Stimulated activated CD8-positive, alpha-beta memory T cell treated with anti-CD3 and anti-CD28 coated beads, Interleukin-7, amount 100 ng/mL, for 4 hours (primary cell): ENCODE measurements around the gene GSTM2.
A peak's percentile ranks its signal among the peaks of the same experiment; 100 is the strongest.
"Not testable (repeated sequence)": the region's sequence is repeated elsewhere in the genome, so short reads cannot be mapped to it uniquely, and the experiment has no call there.

Experiments
- DNase-seq, 2 donors: peaks; one replicate each; pipeline ENCODE4 v3.0.0-alpha.2; 2020; ENCODE audit warnings: low read depth in 2 of 2

GSTM2 gene

DNA sequence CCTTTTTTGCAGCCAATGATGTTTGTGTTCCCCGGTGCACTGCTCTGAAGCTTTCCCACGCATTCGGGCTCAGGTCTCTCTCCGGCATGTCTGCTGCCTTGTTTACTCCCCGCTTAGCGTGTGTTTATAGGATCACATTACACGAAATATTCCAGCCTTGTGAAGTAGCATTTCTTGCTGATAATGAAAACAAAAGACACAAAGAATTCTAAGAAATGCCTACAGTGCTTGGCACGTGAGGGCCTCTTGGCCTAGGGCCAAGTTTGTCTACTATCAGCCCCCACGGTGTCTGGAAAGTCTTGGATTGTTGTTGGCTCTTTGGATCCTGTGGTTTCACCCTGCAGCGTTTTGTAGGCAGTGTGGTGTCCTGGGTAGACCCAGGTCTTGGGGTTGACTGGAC is 23.2 kb upstream of the GSTM2 start:
- no peak for DNase-seq

DNA sequence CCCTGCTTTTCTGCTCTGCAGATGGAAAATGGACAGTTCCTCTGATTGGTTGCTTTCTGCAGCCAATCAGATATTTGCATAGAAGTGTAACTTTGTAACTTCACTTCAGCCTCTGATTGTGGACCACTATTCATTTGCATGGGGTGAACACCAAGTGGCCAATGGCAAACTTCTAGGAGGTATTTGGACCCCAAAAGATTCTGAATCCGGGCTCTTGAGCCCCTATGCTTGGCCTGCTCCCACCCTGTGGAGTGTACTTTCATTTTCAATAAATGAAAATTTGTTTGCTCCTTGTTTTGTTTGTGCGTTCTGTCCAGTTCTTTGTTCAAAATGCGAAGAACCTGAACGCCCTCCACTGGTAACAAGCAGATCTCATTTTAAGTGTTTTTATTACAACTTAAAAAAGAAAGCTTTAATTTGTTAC is 18.4 kb upstream of the GSTM2 start:
- DNase-seq: no peak

DNA sequence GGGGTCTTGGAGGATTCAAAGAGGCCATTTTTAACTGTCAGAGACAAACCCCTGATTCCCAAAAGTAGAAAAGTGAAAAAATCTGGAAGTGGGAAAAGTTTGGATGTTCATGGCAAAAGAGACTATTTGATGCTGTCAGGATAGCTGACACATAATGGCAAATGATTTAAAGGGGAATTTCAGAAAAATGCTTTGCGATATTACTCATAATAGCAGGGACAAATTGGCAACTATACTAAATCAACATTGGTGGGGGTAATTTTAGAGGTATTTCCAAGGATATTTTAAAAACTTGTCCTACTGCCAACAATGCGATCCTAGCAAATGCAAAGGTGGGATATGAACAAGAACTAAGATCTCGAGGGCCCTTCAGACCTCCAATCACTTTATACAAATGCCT is 17.2 kb upstream of the GSTM2 start:
- DNase-seq: no peak

DNA sequence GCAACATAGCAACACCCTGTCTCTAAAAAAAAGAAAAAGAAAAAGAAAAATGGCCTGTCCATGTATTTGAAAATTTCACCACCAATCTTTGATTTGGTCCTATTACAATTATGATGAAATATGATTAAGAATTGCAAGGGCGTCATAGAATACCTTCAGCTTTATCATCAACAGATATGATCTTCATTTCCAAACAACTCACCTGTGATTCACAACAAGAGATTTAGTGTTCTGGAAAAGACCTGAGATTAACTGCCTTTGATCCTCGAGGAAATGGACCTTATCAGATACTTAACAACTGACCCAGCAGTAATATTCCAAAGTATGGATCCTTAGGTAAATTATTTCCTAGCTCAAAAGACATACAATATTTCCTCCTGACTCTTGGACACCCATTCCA is 15.5 kb upstream of the GSTM2 start:
- DNase-seq: no peak

DNA sequence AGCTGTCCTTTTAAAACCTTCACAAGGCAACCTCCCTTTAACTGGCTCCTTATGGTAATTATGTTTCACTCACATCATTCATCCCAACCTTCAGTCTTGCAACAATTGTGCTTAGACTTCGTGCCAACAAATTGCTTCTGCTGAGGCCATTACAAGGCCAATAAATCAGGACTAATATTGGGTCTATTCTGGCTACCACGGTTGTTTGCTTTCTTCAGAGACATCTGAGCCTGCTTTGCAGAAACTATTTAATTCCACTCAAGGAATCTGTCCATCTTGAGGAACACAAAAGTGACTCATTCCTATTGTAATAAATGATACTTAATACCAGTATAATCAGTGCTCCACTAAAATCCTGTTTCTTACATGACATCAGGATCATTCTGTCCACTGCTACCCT is 14.6 kb upstream of the GSTM2 start:
- no peak for DNase-seq

DNA sequence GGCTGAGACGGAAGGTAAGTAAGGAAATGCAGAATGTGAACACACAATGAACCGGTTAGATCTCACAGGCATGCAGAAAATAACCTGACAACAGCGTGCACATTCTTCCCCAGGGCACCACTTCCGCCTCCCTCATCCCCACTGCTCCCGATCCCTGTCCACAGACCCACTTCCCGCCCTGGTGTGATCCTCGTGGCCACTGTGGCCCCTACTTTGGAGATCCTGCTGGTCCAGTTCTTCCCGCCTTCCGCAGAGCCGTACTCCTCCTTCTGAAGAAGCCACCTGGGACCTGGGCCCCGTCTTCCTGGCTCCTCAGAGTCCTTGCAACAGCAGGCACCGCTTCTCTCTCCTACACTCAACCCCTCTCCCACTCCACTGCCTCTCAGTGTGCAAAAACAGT is 13.3 kb upstream of the GSTM2 start:
- no peak for DNase-seq

DNA sequence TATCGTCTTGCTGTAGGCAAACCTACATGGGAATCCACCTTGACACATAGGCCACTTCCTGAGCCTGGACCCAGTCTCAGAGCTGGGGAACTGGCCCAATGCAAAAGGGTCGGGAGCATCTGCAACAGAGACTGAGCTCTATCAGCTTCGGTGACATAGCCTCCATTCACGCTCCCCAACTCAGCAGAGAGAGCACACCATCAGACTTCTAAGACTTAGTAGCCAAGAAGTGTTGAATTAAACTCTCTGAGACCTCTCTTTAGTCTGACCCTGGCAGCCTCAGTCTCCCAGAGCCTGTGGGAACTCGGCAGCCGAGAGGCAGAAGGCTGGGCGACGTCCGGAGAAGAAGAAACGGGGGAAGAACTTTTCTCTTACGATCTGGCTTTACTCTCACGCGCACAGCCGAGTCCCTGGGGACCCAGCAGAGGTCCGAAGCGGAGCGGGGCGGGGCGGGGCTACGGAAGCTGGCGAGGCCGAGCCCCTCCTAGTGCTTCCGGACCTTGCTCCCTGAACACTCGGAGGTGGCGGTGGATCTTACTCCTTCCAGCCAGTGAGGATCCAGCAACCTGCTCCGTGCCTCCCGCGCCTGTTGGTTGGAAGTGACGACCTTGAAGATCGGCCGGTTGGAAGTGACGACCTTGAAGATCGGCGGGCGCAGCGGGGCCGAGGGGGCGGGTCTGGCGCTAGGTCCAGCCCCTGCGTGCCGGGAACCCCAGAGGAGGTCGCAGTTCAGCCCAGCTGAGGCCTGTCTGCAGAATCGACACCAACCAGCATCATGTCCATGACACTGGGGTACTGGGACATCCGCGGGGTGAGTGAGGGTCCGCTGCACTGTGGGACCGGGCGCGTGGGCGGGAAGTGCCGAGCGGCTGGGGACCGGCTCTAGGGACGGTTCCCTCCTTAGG is 12.0 kb upstream of the GSTM2 start, which contains the start of gene GSTM4:
TSS of gene GSTM4 (plus strand) at position 485 of the 905 bp plus-strand sequence. CDS start at position 776, 291 bp downstream.
- peak; percentile 13 to 55 for DNase-seq

DNA sequence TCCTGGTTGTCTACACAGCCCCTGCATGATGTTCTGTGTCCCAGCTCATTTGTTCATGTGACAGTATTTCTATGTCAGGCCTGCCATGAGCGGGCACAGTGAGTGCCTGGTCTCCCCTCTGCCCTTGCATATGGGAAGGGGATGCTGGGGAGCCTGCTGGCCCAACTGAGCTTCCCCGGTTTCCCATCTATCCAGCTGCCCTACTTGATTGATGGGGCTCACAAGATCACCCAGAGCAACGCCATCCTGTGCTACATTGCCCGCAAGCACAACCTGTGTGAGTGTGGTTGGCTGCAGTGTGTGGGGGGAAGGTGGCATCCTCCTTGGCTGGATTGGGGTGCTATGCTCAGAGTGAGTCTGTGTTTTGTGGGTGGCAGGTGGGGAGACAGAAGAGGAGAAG is 10.5 kb upstream of the GSTM2 start:
- DNase-seq: no peak

DNA sequence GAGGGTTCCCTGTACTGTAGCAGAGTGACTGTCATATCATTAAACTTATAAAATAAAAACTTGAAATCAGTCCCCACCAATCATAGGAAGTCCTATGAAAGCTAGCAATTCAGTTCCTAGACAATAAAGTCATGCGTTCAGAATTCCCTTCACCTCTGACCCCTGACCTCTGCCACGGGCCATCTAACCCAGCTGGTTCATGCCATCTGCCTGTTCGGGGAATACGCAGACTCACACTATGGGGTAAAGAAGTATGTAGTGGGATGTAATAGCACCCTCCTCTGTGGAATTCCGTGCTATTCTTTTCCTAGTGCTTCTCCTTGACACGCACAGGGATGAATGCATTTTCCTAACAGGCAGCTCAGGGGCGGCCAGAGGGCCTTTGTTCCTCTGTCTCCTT is 9.9 kb upstream of the GSTM2 start:
- DNase-seq: no peak

DNA sequence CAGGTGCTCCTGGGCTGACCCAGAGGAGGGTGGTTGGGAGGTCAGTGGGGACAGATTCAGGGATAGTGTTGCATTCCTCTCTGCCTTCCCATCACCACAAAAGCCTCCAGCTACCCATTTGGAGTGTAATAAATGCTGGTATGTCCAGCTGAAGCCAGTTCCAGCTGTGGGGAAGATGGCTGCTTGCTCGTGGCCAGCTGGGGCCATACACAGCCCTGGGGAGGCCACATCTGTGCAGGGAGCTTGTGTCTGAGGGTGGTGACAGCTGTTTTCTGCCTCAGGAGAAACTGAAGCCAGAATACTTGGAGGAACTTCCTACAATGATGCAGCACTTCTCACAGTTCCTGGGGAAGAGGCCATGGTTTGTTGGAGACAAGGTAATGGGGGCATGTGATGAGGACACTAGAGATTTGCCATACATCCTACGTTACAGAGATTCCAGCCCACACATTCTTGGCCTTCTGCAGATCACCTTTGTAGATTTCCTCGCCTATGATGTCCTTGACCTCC is 9.3 kb upstream of the GSTM2 start:
- DNase-seq: no peak

DNA sequence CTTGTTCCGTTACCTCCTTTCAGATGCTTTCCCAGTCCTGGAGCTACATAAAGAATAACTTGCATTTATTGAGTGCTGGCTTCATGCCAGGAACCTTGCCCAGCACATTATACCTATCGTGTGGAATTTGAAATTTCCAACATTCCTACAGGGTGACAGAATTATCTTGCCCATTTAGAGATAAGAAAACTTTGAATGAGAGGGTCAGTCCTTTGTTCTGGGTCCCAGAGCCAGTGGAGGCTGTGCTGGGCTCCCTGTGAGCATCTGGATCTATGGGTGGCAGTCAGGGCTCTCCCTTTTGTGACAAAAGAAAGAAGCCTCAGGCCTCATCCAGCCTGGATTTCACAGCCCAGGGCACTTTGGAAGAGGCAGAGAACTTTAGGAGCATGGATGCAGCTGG is 8.7 kb upstream of the GSTM2 start:
- no peak for DNase-seq

DNA sequence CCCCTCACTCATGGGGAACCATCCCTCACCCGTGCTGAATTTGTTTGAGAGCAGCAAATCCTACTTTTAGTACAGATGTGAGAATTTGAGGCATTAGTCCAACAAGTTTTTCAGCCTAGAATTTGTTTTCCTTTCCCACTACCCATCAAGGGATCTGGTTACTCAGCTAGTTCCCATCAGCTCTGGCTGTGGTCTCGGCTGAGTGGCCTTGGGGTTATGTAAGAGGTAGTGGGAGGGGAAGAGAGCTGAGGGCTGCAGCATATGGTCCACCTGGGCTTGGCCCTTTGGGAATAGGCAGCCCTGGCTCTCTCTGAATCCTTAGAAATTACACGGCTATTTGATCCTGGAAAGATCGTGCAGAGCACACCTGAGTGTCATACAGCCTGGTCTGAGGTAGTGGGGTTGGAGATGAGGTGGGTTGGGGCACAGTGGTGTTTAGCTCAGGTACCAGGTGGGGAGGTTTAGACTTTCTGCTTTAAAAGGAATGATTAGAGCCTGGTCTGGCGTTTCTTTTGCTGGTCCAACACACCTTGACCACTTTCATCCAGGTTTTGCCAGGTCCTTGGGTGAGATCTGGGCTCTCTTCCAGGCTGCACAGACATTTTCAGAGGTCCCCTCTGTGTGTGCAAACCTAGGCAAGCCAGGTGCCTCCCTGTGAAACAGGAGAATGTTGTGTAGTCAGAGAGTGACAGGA is 7.7 kb upstream of the GSTM2 start:
- DNase-seq: no peak

DNA sequence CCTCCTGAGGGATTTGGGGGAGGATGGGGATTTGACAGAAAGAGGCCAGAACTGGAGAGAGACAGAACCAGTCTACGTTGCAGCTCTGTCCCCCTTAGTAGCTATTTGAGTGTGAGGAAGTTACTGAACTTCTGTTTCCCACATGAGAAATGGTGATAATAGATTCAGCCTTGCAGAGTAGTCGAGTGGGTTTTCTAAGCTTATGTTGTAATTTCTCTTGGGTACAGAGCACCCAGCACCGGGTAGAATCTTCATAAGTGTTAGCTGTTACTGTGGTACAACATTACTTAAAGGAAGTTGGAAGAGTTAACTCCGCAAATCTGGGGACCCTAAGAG is 7.2 kb upstream of the GSTM2 start:
- not testable (repeated sequence) for DNase-seq

DNA sequence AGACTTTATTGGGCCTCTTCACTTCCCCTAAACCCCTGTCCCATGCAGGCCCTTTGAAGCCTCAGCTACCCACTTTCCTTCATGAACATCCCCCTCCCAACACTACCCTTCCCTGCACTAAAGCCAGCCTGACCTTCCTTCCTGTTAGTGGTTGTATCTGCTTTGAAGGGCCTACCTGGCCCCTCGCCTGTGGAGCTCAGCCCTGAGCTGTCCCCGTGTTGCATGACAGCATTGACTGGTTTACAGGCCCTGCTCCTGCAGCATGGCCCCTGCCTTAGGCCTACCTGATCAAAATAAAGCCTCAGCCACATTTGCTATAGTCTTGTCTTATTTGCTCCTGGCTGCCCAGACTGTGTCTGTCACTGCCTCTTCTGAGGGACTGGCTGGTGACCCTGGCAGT is 6.5 kb upstream of the GSTM2 start:
- no peak for DNase-seq

DNA sequence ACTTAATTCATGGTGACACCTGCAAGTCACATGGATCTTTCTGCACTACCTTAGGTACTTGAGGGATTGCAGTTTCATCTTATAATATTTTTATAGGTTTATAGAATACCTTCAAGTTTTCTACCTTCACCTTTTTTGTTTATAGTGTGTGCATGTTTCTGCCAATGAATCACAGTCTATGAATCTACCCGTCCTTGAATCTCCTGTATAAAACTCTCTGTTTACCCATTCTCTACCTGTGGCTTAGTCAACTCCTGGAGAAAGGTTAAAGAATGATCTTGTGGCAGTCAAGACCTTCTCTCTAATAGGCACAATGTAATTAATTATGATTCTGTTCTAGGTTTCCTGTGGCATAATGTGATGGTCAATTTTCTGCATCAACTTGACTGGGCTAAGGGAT is 3.2 kb upstream of the GSTM2 start:
- DNase-seq: no peak

DNA sequence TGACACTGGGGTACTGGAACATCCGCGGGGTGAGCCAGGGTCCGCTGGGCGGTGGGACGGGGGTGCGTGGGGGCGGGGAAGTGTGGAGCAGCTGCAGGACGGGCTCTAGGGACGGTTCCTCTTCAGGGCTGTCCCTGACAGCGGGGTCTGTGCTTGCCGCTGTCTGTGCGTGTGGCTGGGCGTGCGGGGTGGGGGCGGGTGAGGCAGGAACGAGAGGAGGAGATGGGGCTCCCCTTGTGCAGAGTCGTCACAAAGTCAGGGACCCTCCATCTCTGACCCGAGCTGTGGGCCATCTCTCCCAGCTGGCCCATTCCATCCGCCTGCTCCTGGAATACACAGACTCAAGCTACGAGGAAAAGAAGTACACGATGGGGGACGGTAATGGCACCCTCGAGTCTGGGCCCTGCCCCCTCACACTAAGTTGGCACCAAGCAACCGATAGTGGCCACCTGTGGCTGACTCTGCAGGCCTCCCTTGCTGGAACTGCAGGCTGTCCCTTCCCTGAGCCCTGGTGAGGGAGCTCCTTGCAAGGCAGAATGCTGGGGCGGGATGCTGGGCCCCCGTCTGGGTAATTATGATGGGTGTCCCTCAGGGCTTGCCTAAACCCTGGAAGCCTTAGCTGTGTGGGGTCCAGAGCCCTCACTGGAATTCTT is 392 bp downstream of the GSTM2 start:
- DNase-seq: no peak

DNA sequence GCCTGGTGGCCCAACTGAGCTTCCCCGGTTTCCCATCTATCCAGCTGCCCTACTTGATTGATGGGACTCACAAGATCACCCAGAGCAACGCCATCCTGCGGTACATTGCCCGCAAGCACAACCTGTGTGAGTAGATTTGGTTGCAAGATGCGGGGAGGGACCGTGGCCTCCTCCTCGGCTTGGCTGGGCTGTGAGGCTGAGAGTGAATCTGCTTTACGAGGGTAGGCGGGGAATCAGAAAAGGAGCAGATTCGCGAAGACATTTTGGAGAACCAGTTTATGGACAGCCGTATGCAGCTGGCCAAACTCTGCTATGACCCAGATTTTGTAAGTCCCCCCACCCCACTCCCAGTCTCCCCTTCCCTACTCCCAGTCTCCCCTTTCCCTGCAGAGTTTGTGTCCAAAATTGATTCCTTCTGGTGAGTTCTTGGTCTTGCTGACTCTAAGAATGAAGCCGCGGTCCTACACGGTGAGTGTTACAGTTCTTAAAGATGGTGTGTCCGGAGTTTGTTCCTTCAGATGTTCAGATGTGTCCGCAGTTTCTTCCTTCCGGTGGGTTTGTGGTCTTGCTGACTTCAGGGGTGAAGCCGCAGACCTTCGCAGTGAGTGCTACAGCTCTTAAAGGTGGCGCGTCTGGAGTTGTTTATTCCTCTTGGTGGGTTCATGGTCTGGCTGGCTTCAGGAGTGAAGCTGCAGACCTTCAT is 1.5 kb downstream of the GSTM2 start:
- no peak for DNase-seq

DNA sequence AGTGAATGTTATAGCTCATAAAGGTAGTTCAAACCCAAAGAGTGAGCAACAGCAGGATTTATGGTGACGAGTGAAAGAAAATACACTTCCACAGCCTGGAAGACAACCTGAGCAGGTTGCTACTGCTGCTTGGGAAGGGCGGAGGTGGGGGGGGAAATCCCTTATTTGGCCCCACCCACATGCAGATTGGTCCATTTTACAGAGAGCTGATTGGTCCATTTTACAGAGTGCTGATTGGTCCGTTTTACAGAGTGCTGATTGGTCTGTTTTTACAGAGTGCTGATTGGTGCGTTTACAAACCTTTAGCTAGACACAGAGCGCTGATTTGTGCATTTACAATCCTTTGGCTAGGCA is 2.1 kb downstream of the GSTM2 start:
- DNase-seq: not testable (repeated sequence)

DNA sequence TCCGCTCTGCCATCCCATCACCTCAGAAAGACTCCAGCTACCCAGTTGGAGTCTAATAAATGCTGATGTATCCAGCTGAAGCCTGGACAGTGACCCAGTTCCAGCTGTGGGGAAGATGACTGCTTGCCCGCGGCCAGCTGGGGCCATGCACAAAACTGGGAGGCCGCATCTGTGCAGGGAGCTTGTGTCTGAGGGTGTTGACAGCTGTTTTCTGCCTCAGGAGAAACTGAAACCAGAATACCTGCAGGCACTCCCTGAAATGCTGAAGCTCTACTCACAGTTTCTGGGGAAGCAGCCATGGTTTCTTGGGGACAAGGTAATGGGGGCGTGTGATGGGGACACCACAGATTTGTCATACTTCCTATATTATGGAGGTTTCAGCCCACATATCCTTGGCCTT is 3.2 kb downstream of the GSTM2 start:
- DNase-seq: no peak

DNA sequence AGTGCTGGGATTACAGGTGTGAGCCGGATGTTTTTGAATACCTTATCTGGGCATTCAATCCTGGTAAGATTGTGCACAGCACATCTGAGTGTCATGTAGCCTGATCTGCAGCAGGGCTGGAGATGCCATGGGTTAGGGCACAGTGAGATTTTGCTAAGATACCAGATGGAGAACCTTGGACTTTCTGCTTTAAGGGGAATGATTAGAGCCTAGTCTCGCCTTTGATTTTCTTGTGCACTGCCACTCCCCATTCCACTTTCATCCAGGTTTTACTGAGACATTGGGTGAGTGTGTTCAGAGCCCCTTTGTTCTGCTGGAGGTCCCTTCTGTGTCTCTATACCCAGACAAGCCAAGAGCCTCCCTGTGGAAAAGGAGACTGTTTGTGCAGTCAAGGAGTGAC is 6.0 kb downstream of the GSTM2 start:
- DNase-seq: not testable (repeated sequence)

DNA sequence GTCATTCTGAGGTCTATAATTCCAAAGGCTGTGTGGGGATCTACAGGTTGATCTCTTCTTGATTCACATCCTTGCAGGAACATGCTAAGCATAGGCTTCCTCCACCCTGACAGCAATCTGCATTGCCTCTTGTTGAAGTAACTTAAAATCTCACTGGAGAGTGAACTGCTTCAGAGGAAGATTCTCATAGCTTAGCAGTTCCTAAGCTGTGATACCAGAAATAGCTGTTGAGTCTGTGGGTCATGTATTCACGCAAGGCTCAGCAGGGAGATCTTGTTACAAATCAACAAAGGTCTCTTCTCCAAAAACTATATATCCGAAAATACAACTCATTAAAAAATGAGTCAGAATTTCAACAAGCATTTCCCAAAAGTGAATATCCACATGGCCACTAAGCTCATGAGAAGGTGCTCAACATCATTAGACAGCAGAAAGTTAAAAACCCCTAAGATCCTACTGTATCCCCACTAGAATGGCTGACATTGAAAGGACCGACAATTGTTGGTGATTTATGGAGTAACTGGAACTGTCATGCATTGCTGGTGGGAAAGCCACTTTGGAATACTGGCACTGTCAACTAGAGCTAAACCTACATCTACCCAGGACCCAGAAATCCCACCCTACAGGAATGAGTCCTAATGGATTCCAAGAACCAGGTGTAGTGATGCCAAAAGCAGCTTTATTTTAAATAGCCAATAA is 9.0 kb downstream of the GSTM2 start:
- not testable (repeated sequence) for DNase-seq
